Parathyroid adenoma (tissue), 2 donors: ENCODE data around the gene QRFP.
"Not testable (repeated sequence)": the region's sequence is repeated elsewhere in the genome, so short reads cannot be mapped to it uniquely, and the experiment has no call there.

Experiments
- H2AFZ ChIP-seq: fragments of 300-600 bp; sonication (generic); one replicate; pipeline ENCODE4 v1.7.0; 2017; ENCODE audit warnings: antibody characterized with exemption, mild to moderate bottlenecking
- H3K27ac ChIP-seq: fragments of 300-600 bp; sonication (generic); one replicate; pipeline ENCODE4 v1.7.0; 2017
- H3K27me3 ChIP-seq: fragments of 300-600 bp; sonication (generic); one replicate; pipeline ENCODE4 v1.7.0; 2017; ENCODE audit warnings: low read length; ENCODE audit not compliant: control insufficient read depth, insufficient read depth
- H3K36me3 ChIP-seq: fragments of 300-600 bp; sonication (generic); one replicate; pipeline ENCODE4 v1.7.0; 2017; ENCODE audit warnings: low read length; ENCODE audit not compliant: control insufficient read depth, insufficient read depth
- H3K4me1 ChIP-seq: fragments of 300-600 bp; sonication (generic); one replicate; pipeline ENCODE4 v1.7.0; 2017; ENCODE audit warnings: control low read depth
- H3K4me2 ChIP-seq: fragments of 300-600 bp; sonication (generic); one replicate; pipeline ENCODE4 v1.7.0; 2017; ENCODE audit warnings: low read length
- H3K4me3 ChIP-seq: fragments of 300-600 bp; sonication (generic); one replicate; pipeline ENCODE4 v1.7.0; 2017; ENCODE audit warnings: low read depth, low read length
- H3K79me2 ChIP-seq: fragments of 300-600 bp; sonication (generic); one replicate; pipeline ENCODE4 v1.7.0; 2017; ENCODE audit warnings: control low read depth
- H3K9ac ChIP-seq: fragments of 300-600 bp; sonication (generic); one replicate; pipeline ENCODE4 v1.7.0; 2017; ENCODE audit warnings: mild to moderate bottlenecking
- H3K9me3 ChIP-seq: fragments of 300-600 bp; sonication (generic); one replicate; pipeline ENCODE4 v1.7.0; 2017; ENCODE audit warnings: low read length; ENCODE audit not compliant: control insufficient read depth
- TF ChIP-seq, protein P1 (sequence below): fragments of 300-600 bp; sonication (generic); IDR thresholded peaks from one replicate; pipeline ENCODE4 v1.7.0; 2017; ENCODE audit warnings: antibody characterized with exemption, mild to moderate bottlenecking
- donor health status: primary hyperparathyroidism.

The QRFP gene

DNA sequence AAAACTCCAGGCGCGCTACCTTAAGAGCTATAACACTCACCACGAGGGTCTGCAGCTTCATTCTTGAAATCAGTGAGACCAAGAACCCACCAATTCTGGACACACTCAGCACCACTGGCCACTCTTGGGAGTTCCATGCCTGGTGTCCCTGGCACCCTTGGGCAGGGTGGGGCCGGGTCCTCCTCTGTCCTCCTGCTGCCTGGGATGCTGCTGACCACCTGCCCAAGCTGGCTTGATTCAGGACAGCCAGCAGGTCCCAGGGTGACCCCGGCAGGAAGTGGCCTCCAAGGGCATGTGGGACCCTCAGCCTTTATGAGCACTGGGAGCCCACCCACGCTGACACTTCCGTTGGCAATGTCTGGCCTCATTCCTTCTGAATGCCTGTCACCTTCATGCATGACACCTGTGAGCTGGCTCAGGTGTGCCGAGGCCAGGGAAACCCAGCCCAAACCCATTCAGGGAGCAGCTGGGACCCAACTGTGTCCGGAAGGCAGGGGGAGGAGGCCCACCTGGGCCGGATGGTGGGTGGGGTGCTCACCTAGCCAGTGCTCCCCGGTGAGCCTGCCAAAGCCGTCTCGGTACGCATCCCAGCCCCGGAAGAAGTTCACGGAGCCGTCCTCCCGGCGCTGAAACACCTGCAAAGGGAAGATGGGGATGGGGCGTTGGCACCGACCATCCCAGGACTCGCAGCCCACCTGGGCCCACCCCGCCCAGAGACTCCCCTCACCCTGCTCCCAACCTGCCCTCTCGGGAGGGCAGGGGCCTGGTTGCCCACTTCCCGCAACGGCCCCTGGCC, 14.8 kb upstream of the QRFP start:
- Histone ChIP-seq H3K4me1 (peaks cover 15% of the 10 kb centered on the region), H3K79me2 (no peaks in the 10 kb centered on the region), H3K27me3 (no peaks in the 10 kb centered on the region), H3K27ac (no peak overlapping the region), H3K36me3 (no peaks in the 10 kb centered on the region), H3K9ac (no peak overlapping the region), H3K4me2 (no peak overlapping the region), H2AFZ (no peak overlapping the region), H3K9me3 (no peaks in the 10 kb centered on the region), H3K4me3 (no peak overlapping the region)
- TF ChIP-seq, protein P1, sequence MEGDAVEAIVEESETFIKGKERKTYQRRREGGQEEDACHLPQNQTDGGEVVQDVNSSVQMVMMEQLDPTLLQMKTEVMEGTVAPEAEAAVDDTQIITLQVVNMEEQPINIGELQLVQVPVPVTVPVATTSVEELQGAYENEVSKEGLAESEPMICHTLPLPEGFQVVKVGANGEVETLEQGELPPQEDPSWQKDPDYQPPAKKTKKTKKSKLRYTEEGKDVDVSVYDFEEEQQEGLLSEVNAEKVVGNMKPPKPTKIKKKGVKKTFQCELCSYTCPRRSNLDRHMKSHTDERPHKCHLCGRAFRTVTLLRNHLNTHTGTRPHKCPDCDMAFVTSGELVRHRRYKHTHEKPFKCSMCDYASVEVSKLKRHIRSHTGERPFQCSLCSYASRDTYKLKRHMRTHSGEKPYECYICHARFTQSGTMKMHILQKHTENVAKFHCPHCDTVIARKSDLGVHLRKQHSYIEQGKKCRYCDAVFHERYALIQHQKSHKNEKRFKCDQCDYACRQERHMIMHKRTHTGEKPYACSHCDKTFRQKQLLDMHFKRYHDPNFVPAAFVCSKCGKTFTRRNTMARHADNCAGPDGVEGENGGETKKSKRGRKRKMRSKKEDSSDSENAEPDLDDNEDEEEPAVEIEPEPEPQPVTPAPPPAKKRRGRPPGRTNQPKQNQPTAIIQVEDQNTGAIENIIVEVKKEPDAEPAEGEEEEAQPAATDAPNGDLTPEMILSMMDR: no peak

DNA sequence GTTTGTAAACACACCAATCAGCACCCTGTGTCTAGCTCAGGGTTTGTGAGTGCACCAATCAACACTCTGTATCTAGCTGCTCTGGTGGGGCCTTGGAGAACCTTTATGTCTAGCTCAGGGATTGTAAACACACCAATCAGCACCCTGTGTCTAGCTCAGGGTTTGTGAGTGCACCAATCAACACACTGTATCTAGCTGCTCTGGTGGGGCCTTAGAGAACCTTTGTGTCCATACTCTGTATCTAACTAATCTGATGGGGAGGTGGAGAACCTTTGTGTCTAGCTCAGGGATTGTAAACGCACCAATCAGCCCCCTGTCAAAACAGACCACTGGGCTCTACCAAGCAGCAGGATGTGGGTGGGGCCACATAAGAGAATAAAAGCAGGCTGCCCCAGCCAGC, 14.1 kb upstream of the QRFP start:
- H3K36me3 ChIP-seq, H3K9ac ChIP-seq, H3K79me2 ChIP-seq, H3K4me2 ChIP-seq, H3K27ac ChIP-seq, H3K4me3 ChIP-seq, H3K27me3 ChIP-seq, H3K9me3 ChIP-seq, H2AFZ ChIP-seq: not testable (repeated sequence)
- H3K4me1 ChIP-seq: peaks cover 15% of the 10 kb centered on the region

DNA sequence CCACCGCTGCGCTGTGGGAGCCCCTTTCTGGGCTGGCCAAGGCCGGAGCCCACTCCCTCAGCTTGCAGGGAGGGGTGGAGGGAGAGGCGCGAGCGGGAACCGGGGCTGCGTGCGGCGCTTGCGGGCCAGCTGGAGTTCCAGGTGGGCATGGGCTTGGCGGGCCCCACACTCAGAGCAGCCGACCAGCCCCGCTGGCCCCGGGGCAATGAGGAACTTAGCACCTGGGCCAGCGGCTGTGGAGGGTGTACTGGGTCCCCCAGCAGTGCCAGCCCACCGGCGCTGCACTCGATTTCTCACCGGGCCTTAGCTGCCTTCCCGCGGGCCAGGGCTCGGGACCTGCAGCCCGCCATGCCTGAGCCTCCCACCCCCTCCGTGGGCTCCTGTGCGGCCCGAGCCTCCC, 13.4 kb upstream of the QRFP start:
- H3K27me3 ChIP-seq: not testable (repeated sequence)

DNA sequence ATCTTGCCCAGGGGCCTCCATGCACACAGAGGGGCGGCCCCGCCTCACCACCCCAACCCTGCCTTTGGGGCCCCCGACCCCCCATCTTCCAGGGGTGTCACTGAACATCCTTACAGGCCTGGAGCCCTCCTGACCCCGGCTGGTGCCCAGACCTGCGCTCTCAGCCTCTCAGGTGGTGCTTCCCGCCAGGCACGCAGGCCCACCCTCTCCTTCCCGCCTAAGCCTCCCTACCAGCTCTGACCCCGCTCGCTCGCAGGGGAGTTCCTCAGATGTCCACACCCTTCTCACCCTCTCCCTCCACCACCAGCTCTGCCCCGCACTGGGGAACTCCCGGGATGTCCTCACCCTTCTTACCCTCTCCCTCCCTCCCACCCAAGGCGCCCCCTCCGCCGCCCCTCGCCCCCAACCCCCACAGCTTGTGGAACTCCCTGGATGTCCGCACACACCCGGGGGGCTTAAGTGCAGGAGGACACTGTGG, 12.3 kb upstream of the QRFP start:
- no peak overlapping the region for H3K27ac ChIP-seq
- H3K9me3 ChIP-seq: no peaks in the 10 kb centered on the region
- H3K27me3 ChIP-seq: no peaks in the 10 kb centered on the region
- H3K4me3 ChIP-seq: no peak overlapping the region
- H3K4me1 ChIP-seq: peaks cover 12% of the 10 kb centered on the region
- H3K36me3 ChIP-seq: no peaks in the 10 kb centered on the region
- H3K79me2 ChIP-seq: no peaks in the 10 kb centered on the region
- H2AFZ ChIP-seq: no peak overlapping the region
- no peak overlapping the region for H3K9ac ChIP-seq
- H3K4me2 ChIP-seq: no peak overlapping the region
- TF ChIP-seq, protein P1: no peak

More for the DNA sequence above, 13.4 kb upstream of the QRFP start:
- not testable (repeated sequence) for H3K9me3 ChIP-seq, H3K27ac ChIP-seq, H3K4me3 ChIP-seq, H3K4me2 ChIP-seq, H3K9ac ChIP-seq, H2AFZ ChIP-seq, H3K36me3 ChIP-seq, H3K79me2 ChIP-seq
- peaks cover 15% of the 10 kb centered on the region for H3K4me1 ChIP-seq

DNA sequence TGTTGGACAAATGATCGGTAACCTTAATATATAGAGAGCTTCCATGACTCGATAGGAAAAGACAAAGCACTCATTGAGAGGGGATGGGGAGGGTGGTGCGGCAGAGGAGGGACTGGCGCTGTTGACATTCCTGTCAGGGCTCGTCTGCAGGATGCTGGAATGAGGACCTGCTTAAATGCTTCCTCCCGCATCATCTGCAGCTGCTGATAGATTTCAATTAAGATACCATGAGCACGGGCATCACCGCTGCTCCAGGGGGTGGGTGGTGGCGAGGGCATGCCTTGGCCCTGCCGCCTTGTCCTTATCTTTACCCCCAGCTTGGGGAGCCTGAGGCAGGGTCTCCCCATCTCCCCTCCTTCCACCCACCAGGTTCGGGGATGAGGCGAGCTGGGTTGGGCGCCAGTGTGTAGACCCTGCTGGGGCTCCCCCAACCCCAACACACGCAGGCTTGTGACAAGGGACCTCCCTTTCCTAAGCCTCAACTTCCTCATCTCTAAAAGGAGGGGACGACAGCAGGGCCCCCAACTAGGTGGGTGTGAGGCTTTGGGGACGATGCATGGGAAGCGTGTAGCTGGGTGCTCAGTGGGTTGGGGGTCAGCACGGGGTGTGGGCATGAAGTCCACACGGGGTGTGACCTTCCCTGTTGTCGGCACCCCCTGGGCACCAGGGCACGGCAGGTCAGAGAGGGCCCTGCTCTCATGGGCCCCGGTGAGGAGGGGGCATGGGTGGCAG, 11.7 kb upstream of the QRFP start:
- Histone ChIP-seq H3K9ac (no peak overlapping the region), H3K9me3 (no peaks in the 10 kb centered on the region), H3K27ac (peak overlapping the region; percentile 32), H3K4me2 (no peak overlapping the region), H3K79me2 (no peaks in the 10 kb centered on the region), H2AFZ (no peak overlapping the region), H3K36me3 (no peaks in the 10 kb centered on the region), H3K27me3 (no peaks in the 10 kb centered on the region), H3K4me1 (peaks cover 7% of the 10 kb centered on the region), H3K4me3 (no peak overlapping the region)
- TF ChIP-seq, protein P1: no peak
